NCI-H345 (cell line): ENCODE results near the gene NAP1L4.

Source experiments
- DNase-seq: peaks from one replicate; lab custom pipeline; 2025; lab: John Stamatoyannopoulos, UW

The NAP1L4 gene

DNA sequence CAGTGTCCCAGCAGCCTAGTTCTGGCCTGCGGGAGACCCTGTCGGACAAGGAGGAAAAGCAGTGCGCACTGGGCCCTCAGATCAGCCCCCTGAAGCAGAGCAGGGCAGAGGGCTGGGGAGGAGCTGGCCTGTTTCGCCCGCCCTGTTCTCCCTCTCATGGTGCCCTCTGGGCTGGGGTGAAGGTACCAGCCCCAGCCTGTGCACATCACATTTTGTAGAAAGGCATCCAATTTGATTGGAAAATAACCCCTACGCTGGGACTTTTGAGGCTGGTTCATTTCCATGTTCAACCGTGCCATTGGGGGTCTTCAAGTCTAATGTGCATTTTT lies 832 bp upstream of the NAP1L4 start:
- no peak for DNase-seq

DNA sequence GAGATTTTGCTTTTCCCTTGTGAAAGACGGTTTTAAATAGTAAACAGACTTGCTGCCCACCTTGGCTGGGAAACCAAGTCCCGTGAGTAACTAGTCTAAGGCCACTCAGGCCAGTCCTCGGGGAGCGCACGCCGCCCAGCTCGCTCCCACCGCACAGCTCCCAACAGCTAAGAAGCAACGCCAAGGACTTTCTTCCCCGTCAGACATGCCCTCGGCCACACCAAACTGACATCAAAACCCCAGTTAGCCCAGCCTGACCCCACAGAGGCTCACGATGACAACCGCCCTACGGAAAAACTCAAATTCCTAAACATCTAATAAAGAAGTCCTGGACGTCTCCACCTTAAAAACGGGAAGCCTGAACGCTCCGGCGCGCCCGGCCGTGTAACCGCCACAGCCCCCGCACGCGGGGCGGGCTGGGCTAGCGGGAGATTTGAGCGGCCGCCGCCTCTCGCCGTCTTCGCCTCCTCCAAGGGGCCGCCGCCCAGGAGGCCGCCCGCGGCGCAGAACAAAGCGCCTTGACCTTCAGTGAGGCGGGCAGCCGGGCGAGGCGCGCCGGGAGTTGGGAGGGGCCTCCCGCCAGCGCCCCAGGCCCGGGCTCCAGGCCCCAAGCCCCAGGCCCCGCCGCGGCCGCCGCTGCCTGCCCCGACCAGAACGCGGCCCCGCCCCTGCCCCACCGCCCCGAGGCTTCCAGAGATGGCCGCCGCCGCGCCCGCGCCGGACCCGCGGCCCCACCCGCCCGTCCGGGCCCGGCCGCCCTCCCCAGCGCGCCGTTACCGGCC lies 486 bp downstream of the NAP1L4 start:
- DNase-seq = no peak

DNA sequence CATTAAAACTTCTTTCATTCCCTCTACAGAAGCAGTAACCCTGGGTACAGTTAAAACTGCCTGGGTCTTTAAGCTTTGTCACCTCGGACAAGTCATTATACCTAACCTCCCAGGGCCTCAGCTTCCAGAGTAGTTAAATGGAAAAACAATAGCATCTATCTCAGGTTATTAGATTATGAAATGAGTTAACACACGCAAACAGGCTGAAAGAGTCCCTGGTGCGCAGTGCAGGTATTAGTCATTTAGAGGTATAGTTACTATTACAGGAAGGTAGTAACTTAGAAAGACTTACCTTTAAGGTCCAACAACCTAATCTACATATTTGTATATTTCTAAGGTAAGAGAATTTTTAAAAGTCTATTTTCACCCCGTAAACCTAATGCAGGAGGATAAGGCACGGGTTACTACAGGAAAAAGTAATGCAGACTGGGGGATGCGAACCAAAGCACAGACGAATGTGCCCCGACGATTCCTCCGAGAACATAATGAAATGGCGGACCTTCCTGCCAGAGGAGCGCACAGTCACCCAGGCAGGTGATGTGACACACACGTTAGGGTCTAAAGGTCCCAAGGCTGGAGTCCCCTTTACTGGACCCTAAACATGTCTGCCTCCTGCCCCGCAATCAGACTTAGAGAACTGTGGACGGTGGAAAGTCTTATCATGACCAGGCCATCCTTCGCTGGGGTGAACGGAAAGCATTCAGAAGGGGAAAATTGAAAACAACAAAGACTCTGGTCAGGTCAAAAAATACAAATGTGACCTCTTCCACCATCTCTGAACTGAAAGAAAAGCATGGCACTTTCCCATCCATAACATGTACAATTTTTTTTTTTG lies 1.3 kb downstream of the NAP1L4 start:
- no peak for DNase-seq

DNA sequence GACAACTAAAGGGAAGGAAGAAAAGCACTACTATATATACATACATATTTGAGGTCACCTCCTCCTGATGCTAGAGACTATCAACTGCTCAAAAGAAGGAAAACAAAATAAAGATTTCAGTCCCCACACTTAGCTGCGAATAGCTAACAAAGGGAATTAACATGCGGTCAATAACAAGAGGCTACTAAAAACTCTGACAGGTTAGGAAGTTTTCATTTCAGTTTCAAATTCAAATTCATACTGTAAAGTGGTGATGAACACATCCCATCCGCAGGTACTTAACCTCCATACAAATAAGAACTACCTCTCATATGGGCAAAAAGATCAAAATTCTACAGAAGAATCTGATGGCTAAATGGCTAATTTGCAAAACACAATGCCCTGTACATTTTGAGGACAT lies 2.6 kb downstream of the NAP1L4 start:
- no peak for DNase-seq

DNA sequence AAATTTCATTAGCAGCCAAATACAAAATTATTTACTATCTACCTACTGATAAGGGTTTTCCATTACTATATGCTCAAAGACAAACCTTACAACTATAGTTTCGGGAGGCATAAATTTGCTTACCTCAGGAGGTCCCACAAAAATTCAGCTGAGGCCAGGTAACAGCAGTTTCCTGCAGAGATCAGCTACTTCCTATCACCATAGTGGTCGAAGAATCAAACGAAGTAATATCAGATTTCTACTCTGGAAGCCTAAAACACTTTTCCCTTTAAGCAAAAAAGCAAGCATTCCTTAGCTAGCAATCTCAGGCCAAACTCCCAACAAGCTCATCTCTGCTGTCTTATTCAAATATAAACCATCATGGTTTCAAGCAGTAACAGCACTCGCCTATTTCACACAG lies 3.1 kb downstream of the NAP1L4 start:
- DNase-seq = no peak

DNA sequence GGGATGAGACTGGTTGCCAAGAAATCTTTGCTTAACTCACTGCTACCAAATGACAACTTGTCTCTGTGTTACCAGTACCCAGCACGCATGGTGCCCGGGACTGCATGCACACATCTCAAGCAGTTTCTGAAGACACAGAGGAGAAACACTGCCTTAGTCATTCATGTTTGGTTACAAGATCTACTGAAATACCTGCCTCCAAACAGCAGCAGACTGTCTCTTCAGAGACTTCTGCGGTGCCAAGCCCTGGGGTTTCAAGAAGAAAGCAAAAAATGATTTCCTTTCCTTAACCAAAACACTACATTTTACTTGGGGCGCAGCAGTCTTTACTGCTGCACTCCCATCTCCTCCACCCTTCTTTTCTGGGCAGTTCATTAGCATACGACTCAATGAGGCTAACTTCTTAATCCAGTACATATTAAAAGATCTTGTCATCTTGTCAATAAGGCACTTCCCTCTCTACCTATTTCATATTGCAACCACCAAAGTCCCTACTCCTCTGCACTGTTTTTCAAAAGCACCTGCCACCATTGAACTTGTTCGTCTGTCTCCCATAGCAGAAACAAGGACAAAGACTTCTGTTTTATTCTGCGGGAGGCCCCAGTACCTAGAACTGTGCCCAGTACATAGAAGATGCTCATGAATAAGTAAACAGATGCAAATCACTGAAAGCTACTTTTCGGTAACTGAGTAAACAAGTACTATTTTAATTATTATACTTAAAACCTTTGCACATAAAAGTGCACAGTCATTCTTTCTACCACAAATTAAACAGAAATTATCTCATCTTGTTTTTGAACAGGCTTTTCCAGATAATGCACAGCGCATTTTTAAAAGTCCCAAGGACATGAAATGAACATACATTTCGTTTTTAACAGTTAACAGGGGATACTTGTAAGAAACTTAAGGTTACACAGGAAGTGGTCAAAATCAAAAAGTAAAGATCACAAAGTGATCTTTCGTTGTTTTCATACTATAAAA lies 4.0 kb downstream of the NAP1L4 start:
- DNase-seq = no peak

DNA sequence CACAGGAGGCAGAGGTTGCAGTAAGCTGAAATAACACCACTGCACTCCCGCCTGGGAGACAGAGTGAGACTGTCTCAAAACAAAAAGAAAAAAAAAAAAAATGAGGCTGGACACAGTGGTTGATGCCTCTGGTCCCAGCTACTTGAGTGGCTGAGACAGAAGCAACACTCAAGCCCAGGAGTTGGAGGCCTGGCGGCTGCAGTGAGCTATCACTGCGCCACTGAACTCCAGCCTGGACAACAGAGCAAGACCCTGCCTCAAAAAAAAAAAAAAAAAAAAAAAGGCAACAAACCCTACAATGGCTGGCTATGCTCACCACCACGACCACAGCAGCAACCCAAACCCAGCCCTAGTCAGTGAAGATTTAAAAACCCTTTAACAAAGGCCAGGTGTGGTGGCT lies 8.2 kb downstream of the NAP1L4 start:
- DNase-seq = no peak

DNA sequence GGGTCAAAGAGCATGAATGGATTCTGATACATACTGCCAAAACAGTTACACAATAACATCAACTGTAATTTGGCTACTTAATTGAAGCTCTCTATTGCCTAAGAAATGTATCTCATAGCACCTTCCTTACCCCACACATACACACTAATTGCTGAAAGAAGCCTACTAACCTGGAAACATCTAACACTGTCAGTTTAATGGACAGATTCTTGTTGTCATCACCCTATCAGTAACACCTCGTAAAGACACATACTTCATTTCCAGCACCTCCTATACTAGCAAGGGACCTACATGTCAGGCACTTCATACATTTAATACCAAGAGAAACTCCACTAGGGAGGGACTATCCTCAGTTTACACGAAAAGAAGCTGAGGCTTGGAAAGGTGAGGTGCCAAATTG lies 9.9 kb downstream of the NAP1L4 start:
- no peak for DNase-seq

DNA sequence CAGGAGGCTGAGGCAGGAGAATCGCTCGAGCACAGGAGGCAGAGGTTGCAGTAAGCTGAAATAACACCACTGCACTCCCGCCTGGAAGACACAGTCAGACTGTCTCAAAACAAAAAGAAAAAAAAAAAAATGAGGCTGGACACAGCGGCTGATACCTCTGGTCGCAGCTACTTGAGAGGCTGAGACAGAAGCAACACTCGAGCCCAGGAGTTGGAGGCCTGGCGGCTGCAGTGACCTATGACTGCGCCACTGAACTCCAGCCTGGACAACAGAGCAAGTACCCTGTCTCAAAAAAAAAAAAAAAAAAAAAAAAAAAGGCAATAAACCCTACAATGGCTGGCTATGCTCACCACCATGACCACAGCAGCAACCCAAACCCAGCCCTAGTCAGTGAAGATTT lies 11.0 kb downstream of the NAP1L4 start:
- DNase-seq = no peak

DNA sequence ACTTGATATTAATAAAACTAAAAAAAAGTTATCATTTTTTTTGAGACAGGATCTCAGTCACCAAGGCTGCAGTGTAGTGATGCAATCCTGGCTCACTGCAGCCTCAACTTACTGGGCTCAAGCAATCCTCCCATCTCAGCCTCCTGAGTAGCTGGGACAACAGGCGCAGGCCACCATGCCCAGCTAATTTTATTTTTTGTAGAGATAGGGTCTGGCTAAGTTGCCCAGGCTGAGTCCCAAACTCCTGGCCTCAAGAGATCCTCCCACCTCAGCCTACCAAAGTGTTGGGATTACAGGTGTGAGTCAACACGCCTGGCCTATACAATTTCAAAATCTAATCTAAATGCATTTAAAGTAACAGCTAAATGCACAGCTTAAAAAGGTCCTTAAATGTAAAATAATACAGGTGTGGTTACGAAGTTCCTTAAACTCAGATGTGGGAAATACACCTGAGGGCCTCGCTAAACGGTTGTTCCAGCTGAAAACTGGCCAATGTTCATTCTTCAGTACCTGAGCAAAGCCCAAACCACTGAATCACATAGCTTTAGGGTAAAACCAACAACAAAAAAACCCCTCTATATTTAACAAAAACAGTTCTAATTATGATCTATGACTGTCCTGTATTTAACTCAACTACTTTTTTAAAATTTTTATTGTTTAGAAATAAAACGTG lies 11.8 kb downstream of the NAP1L4 start:
- no peak for DNase-seq

DNA sequence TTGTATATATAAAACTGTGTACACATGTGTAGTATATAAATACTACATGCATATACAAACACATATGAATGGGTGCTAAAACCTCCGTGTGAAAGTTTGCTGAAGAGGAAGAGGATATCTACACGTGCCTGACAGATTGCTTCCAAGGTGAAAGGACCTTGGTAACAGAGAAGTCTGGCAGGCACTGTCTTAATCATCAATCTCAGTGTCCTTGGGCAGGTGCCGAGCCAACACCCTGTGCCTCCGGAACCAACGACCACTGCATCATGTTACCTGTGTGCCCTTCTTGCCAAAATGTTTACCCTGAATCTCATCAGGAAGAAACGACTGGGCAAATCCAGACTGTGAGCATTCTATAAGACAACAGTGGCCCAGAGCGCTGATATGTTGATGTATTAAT lies 15.0 kb downstream of the NAP1L4 start:
- no peak for DNase-seq

DNA sequence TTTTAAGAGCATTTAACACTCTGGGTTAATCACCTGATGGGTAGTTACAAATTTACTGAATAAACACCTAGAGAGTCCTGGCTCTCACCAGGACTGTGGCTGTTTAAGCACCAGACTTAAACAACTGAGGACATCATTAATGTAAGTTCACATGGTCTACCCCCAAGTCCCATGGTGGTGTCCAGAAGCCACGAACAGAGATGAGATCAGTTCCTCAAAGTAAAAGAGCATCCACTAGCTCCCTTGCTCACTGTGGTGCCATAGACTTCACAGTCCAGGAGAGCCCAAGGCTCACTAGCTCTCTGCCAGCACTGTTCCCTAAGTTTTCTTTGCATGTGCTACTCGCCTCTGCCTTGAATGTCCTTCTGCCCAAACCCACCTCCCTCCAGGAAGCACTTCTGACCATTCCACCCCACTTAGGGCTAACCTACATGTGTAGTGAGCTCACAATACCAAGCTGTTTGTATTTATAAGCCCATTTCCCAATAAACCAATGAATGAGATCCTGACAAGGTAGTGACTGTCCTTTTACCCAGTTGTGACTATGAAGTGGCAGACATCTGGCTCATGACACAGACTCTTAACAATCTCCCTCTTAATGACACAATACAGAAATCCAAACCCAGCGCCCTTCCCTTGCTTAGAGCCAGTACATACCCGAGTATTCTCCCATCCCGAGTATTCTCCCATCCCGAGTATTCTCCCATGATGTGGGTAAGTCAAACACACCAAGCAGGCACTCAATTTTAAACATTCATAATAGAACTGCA lies 15.7 kb downstream of the NAP1L4 start:
- DNase-seq = no peak

DNA sequence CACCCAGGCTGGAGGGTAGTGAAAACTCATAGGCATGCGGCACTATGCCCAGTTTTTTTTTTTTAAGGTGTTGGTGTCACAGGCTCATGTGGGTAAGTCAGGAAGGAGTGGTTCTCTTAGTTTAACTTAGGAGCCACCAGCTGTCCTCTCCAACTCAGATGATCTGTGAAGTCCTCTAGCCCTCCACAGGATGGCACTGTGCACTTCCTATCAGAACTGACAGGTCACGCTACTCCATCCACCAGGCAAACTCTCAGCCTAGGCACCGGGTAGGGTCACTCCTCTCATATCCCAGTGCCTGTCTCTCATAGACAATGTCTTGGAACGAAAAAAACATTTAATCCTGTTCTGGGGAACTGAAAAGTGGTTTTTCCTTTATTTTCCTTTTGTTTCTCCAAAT lies 16.5 kb downstream of the NAP1L4 start:
- DNase-seq = peak; percentile 36

DNA sequence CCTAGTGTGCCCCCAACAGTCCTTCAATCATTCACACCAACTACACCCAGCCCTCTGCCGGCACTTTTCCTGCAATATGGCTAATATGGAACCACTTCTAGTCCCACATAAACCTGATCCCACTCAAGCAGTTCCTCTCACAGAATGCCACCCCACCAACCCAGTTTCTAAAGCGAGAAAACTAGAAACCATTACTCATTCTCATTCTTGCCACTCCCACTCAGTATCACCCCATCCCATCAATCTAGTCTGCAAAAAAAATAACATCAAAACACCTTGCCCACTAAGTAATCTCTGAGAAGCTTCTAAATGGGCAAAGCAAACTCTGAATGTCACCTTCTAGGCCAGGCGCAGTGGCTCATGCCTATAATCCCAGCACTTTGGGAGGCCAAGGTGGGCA lies 17.9 kb downstream of the NAP1L4 start:
- no peak for DNase-seq

DNA sequence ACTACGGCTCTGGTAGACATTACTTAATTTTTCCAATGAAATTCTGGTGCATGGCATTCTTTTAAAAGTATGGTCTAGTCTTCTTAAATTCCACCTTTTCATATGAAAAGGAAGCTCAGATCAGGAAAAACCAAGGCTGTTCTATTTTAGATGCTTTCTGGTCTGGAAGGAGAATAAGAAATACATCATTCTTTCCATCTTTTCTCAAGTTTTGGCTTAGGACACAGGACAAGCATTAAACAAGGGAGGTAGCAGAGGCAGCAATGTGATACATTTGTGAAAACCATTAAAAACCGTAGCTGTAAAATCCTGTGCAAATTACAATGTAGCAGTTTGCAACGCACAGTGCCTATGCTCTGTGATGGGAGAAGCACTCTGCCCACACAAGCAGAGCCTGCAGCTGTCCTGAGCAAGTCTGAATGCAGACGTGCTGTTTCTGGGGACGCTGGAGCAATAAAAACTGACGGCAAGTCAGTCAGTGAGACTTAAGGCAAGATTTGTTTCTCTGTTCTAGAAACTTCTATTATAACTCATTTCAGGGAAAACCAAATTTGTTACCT lies 23.7 kb downstream of the NAP1L4 start:
- no peak for DNase-seq

DNA sequence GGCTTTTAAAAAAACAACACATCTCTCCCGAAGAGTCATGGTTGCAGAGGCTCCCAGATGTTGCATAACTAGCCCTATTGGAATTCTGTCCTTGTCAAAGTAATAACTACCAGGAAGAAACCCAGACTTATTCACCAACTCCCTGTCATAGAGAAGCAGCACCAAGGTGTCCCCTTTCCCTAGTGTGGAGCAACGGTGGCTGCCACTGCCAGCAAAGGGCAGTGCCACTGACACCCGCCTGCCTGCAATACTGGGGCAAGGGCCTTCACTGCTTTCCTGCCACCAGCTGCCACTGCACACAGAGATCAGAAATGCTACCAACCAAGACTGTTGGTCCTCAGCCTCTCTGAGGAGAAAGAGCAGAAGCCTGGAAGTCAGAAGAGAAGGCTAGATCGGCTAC lies 27.3 kb downstream of the NAP1L4 start:
- DNase-seq = no peak

DNA sequence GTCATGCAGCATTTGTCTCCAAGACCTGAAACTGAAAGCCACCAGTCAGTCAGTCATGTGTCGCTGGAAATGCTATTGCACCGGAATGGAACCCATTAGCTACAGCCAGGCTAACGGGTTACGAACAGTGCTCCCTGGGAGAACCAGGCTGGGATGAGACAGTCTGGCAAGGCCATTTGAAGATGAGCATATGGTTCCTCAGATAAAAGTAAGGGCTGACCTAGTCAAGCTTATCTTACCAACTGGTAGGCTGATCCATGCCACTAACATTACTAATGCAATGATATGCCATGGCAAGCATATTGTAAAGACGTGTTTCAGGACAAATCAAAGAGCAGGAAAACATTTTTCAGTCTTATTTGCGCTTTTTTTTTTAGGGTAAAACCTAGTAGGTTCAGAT lies 28.4 kb downstream of the NAP1L4 start:
- DNase-seq = no peak

DNA sequence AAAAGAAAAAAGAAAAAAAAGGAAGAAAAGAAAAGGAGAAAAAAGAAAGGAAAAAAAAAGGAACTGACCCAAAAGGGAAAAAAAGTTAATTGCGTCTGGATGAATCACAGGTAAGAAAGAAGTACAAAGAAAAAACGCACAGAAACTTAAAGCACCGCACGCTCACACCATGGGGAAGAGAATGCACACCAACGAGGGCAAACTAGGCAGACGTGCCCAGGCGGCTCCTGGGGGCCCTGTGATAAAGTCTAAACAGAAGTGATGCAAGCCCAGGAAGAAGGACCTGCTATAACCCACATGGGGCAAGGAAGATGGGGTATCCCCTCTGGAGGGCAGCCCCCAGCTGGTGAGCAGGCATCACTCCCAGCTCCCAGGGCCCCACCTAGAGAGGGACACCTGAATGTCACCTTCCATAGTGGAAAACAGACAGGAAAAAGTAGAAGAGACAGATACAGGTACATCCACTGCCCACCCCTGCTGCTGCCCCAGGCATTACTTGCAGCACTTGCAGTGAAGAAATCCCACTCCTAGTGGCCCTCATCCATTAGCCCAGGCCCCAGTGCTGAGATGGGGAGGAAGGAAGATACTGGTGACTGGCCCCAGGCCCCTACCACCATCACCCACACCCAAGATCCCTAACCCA lies 28.9 kb downstream of the NAP1L4 start:
- no peak for DNase-seq

DNA sequence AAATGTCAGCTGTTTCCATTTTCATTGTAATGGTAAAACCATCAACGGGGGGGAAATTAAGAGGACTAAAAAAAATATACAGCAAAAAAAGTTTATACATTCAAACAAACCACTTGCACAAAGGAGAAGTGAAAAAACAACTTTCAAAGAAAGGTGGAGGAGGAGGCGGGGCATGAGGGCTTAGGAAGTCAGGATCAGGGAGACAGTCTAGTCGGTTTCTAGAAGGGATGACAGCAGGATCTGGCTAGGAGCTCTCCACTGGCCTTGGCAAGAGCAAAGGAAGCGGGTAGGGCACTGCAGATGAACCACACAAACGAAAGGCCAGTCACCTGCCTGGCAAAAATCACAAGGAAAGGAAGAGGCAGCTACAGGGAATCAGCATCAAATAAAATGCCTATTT lies 31.0 kb downstream of the NAP1L4 start:
- no peak for DNase-seq

DNA sequence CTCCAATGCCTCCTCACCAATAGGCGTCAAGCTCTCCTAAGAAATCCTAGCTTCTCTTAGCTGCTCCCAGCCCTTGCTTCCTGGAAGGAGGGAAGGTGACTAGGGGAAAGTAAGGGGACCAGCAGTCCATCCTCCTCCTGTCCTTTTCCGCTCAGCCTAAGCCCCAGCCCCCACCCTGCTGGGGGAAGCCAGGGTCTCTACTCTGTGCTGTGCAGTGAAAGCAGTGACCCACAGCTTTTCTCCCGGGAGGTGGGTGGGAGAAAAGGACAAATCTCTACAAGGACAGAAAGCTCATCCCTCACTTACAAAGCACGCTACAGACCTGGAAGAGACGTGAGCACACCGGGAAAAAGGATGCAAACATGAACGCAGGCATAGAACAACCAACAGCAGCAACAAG lies 32.0 kb downstream of the NAP1L4 start:
- DNase-seq = no peak
